ENCODE data around the gene ERICH6.

ERICH6 gene

GRCh38 chr3:150720444-150720843 lies 16.7 kb upstream of the ERICH6 start:
- no peak for TF ChIP-seq CTCF (conservative IDR thresholded peaks at IDR 0.05; ENCODE audit: control insufficient read depth, insufficient read depth, low read depth, low read length)
- no peak overlapping the region for H3K4me3 ChIP-seq (ENCODE audit: control insufficient read depth, low read depth, low read length)
- no peak for DNase-seq (ENCODE audit: low read depth)

GRCh38 chr3:150710097-150710496 lies 6.4 kb upstream of the ERICH6 start:
- TF ChIP-seq CTCF (conservative IDR thresholded peaks at IDR 0.05; ENCODE audit: control insufficient read depth, insufficient read depth, low read depth, low read length), result no peak
- no peak for DNase-seq (ENCODE audit: low read depth)

GRCh38 chr3:150703299-150703755 lies 393 bp downstream of the ERICH6 start:
- DNase-seq (ENCODE audit: low read depth), result peak; percentile 18
- peak overlapping the region; percentile 84 for H3K4me3 ChIP-seq (ENCODE audit: control insufficient read depth, low read depth, low read length)
- TF ChIP-seq CTCF (conservative IDR thresholded peaks at IDR 0.05; ENCODE audit: control insufficient read depth, insufficient read depth, low read depth, low read length), result no peak

More at GRCh38 chr3:150710097-150710496, 6.4 kb upstream of the ERICH6 start:
- H3K4me3 ChIP-seq (ENCODE audit: control insufficient read depth, low read depth, low read length), result no peak overlapping the region

- TF ChIP-seq CTCF (conservative IDR thresholded peaks at IDR 0.05; ENCODE audit: control insufficient read depth, insufficient read depth, low read depth, low read length), result no peak
- peak; percentile 45 for DNase-seq (ENCODE audit: low read depth)
- no peak overlapping the region for H3K4me3 ChIP-seq (ENCODE audit: control insufficient read depth, low read depth, low read length)
Observed at GRCh38 chr3:150699068-150699639, 4.6 kb downstream of the ERICH6 start.

- TF ChIP-seq CTCF (conservative IDR thresholded peaks at IDR 0.05; ENCODE audit: control insufficient read depth, insufficient read depth, low read depth, low read length), result no peak
- H3K4me3 ChIP-seq (ENCODE audit: control insufficient read depth, low read depth, low read length), result no peak overlapping the region
- DNase-seq (ENCODE audit: low read depth), result no peak
Observed at GRCh38 chr3:150697646-150698045, 6.1 kb downstream of the ERICH6 start.

- no peak for DNase-seq (ENCODE audit: low read depth)
- H3K4me3 ChIP-seq (ENCODE audit: control insufficient read depth, low read depth, low read length), result no peak overlapping the region
- TF ChIP-seq CTCF (conservative IDR thresholded peaks at IDR 0.05; ENCODE audit: control insufficient read depth, insufficient read depth, low read depth, low read length), result no peak
Observed at GRCh38 chr3:150691414-150692040, 12.2 kb downstream of the ERICH6 start.

Data from fibroblast of mammary gland (primary cell).